ENCODE measurements around the gene GGACT.

GGACT gene

DNA sequence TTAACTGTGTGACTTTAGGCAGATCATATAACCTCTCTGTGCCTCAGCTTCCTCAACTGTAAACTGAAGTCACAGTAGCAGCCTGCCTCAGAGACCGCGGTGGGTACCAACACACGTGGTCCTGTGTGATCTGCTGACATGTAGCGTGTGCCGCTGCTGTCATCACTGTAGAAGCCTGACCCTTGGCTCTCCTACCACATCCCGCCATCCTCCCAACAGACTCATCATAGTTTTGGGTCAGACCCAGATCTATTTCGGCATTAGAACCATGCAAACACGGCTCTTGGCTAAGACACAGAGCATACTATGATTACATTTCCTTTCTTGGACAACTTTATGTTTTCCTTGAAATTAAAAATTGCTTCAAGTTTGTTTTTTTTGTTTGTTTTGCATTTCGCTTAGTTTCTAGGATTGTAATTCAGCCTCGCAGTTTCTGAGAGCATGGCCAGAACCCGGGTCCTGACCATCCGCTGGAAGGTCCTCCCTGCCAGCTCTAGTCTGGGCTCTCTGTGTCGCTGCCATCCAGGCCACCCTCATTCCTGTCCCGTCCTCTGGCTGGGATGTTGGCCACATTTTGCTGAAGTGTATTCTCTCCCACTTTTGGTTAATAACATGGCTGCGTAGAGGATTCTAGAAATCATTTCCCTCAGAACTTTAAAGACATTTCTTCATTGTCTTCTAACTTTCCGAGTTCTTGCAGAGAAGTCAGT, 53.0 kb downstream of the GGACT start:
- no peak for TF ChIP-seq TAF1 (IDR thresholded peaks at IDR 0.05; ENCODE audit: borderline replicate concordance, insufficient read depth, low read length)
- TF ChIP-seq FOXP2 (optimal IDR thresholded peaks at IDR 0.05; ENCODE audit: borderline replicate concordance, extremely low read depth, extremely low read length, insufficient read depth) = no peak
- TF ChIP-seq SIN3A (IDR thresholded peaks at IDR 0.05; ENCODE audit: borderline replicate concordance, insufficient read depth, low read length) = no peak
- TF ChIP-seq POLR2AphosphoS5 (IDR thresholded peaks at IDR 0.05; ENCODE audit: low read depth, low read length) = no peak
- TF ChIP-seq, protein P1, sequence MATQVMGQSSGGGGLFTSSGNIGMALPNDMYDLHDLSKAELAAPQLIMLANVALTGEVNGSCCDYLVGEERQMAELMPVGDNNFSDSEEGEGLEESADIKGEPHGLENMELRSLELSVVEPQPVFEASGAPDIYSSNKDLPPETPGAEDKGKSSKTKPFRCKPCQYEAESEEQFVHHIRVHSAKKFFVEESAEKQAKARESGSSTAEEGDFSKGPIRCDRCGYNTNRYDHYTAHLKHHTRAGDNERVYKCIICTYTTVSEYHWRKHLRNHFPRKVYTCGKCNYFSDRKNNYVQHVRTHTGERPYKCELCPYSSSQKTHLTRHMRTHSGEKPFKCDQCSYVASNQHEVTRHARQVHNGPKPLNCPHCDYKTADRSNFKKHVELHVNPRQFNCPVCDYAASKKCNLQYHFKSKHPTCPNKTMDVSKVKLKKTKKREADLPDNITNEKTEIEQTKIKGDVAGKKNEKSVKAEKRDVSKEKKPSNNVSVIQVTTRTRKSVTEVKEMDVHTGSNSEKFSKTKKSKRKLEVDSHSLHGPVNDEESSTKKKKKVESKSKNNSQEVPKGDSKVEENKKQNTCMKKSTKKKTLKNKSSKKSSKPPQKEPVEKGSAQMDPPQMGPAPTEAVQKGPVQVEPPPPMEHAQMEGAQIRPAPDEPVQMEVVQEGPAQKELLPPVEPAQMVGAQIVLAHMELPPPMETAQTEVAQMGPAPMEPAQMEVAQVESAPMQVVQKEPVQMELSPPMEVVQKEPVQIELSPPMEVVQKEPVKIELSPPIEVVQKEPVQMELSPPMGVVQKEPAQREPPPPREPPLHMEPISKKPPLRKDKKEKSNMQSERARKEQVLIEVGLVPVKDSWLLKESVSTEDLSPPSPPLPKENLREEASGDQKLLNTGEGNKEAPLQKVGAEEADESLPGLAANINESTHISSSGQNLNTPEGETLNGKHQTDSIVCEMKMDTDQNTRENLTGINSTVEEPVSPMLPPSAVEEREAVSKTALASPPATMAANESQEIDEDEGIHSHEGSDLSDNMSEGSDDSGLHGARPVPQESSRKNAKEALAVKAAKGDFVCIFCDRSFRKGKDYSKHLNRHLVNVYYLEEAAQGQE (IDR thresholded peaks at IDR 0.05; ENCODE audit: insufficient read depth in 1 of 2, low read depth in 2 of 2, low read length in 2 of 2) = no peak

DNA sequence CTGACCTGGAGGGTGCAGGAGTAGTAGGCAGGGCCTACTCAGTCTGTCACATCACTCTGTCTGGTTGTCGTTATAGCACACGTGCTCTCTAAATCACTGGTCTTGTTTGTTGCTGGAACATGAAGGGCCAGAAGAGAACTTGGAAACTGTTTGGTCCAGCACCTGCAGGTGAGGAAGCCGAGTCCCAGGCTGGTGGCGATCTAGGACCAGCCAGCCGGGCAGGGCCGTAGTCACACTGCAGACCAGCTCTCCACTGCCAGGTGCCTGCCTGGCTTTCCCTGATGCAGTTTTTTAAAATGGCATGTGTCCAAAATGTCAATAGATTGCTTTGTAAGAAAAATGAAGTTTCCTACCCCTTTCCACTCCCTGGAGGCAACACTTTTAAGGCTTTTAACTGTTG, 53.7 kb downstream of the GGACT start:
- TF ChIP-seq, protein P1 (IDR thresholded peaks at IDR 0.05; ENCODE audit: insufficient read depth in 1 of 2, low read depth in 2 of 2, low read length in 2 of 2) = no peak
- TF ChIP-seq FOXP2 (optimal IDR thresholded peaks at IDR 0.05; ENCODE audit: borderline replicate concordance, extremely low read depth, extremely low read length, insufficient read depth) (no peak), SIN3A (IDR thresholded peaks at IDR 0.05; ENCODE audit: borderline replicate concordance, insufficient read depth, low read length) (no peak), POLR2AphosphoS5 (IDR thresholded peaks at IDR 0.05; ENCODE audit: low read depth, low read length) (no peak), TAF1 (IDR thresholded peaks at IDR 0.05; ENCODE audit: borderline replicate concordance, insufficient read depth, low read length) (no peak)

DNA sequence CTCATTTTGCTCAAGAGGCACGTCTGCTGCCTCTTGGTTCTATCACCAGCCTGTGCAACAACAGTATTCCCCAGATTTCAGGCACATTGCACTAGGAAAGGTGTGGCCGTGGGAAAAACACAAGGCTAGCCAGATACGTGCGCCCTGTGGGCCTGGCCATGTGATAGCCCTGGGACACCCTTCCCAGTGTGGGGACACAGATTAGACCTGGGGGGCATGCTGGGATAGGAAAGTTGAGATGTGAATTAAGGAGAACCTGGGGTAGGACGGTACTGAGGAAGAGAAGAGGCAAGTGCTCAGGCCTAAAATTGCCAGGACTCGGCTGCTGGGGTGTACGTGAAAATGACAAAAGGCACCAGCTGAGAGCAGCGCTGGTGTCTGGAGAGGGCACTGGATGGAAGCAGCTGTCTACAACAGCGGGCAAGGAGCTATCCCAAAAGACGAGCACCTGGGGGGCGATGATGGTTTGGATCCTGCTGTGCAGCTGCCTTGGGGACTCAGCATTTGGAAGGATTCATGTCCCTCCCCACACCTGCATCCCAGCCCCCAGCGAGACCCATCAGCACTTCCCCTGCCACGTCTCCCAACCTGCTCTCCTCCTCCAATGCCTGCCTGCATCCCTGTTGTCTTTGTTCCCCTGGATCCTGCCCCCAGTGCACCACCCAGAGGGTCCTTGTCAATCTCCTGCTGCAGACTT, 54.3 kb downstream of the GGACT start:
- TF ChIP-seq TAF1 (IDR thresholded peaks at IDR 0.05; ENCODE audit: borderline replicate concordance, insufficient read depth, low read length) (no peak), FOXP2 (optimal IDR thresholded peaks at IDR 0.05; ENCODE audit: borderline replicate concordance, extremely low read depth, extremely low read length, insufficient read depth) (no peak), POLR2AphosphoS5 (IDR thresholded peaks at IDR 0.05; ENCODE audit: low read depth, low read length) (no peak), SIN3A (IDR thresholded peaks at IDR 0.05; ENCODE audit: borderline replicate concordance, insufficient read depth, low read length) (no peak)
- TF ChIP-seq, protein P1 (IDR thresholded peaks at IDR 0.05; ENCODE audit: insufficient read depth in 1 of 2, low read depth in 2 of 2, low read length in 2 of 2) = no peak

DNA sequence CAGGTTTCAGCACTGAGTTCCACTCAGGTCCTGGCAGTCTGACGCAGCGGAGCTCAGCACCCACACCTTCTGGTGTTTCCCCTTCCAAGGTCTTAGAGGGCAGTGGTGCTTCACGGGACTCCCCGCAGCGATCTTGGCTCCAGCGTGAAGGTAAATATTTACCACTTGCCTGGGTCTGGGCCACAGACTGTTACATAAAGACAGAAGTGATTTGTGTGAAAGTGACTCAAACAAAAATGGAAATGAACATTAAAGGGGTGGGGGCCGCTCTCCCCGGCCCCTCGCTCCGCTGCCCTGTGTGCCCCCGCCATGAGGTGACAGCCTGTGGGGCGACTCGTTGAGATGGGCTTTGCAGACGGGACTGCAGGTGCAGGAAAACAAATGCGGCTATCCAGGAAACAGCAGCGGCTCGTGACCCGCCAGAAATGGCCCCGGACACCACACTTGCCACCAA, 55.0 kb downstream of the GGACT start:
- TF ChIP-seq SIN3A (IDR thresholded peaks at IDR 0.05; ENCODE audit: borderline replicate concordance, insufficient read depth, low read length) (no peak), FOXP2 (optimal IDR thresholded peaks at IDR 0.05; ENCODE audit: borderline replicate concordance, extremely low read depth, extremely low read length, insufficient read depth) (no peak), TAF1 (IDR thresholded peaks at IDR 0.05; ENCODE audit: borderline replicate concordance, insufficient read depth, low read length) (no peak), POLR2AphosphoS5 (IDR thresholded peaks at IDR 0.05; ENCODE audit: low read depth, low read length) (no peak)
- TF ChIP-seq, protein P1 (IDR thresholded peaks at IDR 0.05; ENCODE audit: insufficient read depth in 1 of 2, low read depth in 2 of 2, low read length in 2 of 2) = no peak
